ENCODE data around the gene KRTAP19-4. TPM values are rescaled to one million over a fixed set of nuclear protein-coding genes. Genes with fewer than 3 reads are reported as not detected.

The KRTAP19-4 gene
- total and polyA plus RNA-seq, 2 of the 13 experiments (the other 11 are each of a cell fraction or from before 2014, with no cell fraction given): not detected

DNA sequence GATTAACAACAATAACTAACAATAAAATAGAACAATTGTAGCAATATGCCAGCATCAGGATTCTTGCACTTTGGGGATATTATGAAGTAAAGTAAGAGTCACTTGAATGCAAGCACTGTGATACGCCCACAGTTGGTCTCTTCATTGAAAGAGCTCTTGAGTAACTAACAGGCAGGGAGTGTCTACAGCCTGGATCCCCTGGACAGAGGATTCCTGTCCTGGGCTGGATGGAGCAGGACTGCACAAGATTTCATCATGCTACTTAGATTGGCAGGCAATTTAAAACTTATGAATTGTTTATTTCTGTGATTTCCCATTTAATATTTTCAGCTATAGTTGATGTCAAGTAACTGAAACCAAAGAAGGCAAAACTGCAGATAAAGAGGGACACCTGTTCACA, 18.7 kb upstream of the KRTAP19-4 start:
- TF ChIP-seq HNRNPLL (IDR thresholded peaks at IDR 0.05; ENCODE audit: low read depth, low read length, poor library complexity, severe bottlenecking): no peak
- TF ChIP-seq, protein P1, sequence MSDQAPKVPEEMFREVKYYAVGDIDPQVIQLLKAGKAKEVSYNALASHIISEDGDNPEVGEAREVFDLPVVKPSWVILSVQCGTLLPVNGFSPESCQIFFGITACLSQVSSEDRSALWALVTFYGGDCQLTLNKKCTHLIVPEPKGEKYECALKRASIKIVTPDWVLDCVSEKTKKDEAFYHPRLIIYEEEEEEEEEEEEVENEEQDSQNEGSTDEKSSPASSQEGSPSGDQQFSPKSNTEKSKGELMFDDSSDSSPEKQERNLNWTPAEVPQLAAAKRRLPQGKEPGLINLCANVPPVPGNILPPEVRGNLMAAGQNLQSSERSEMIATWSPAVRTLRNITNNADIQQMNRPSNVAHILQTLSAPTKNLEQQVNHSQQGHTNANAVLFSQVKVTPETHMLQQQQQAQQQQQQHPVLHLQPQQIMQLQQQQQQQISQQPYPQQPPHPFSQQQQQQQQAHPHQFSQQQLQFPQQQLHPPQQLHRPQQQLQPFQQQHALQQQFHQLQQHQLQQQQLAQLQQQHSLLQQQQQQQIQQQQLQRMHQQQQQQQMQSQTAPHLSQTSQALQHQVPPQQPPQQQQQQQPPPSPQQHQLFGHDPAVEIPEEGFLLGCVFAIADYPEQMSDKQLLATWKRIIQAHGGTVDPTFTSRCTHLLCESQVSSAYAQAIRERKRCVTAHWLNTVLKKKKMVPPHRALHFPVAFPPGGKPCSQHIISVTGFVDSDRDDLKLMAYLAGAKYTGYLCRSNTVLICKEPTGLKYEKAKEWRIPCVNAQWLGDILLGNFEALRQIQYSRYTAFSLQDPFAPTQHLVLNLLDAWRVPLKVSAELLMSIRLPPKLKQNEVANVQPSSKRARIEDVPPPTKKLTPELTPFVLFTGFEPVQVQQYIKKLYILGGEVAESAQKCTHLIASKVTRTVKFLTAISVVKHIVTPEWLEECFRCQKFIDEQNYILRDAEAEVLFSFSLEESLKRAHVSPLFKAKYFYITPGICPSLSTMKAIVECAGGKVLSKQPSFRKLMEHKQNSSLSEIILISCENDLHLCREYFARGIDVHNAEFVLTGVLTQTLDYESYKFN (CRISPR knock-in tag; conservative IDR thresholded peaks at IDR 0.05): no peak
- no peak for TF ChIP-seq SP140L (CRISPR knock-in tag; IDR thresholded peaks at IDR 0.05; ENCODE audit: borderline replicate concordance)
- TF ChIP-seq GLMP (CRISPR knock-in tag; IDR thresholded peaks at IDR 0.05; ENCODE audit: borderline replicate concordance): no peak
- TF ChIP-seq MEF2D (CRISPR knock-in tag; IDR thresholded peaks at IDR 0.05): no peak
- no peak for TF ChIP-seq NFE2 (CRISPR knock-in tag; IDR thresholded peaks at IDR 0.05)
- no peak for TF ChIP-seq ZNF205 (CRISPR knock-in tag; IDR thresholded peaks at IDR 0.05)
- TF ChIP-seq PHF5A (CRISPR knock-in tag; IDR thresholded peaks at IDR 0.05; ENCODE audit: low read depth, unreplicated experiment): no peak
- no peak for TF ChIP-seq KAT7 (CRISPR knock-in tag; IDR thresholded peaks at IDR 0.05; ENCODE audit: borderline replicate concordance)
- no peak for TF ChIP-seq ZFX (CRISPR knock-in tag; IDR thresholded peaks at IDR 0.05; ENCODE audit: low read depth)
- no peak for TF ChIP-seq PPARG (CRISPR knock-in tag; conservative IDR thresholded peaks at IDR 0.05)
- no peak for TF ChIP-seq DBP (CRISPR knock-in tag; IDR thresholded peaks at IDR 0.05; ENCODE audit: not compliant biosample characterization)
- TF ChIP-seq, protein P2, sequence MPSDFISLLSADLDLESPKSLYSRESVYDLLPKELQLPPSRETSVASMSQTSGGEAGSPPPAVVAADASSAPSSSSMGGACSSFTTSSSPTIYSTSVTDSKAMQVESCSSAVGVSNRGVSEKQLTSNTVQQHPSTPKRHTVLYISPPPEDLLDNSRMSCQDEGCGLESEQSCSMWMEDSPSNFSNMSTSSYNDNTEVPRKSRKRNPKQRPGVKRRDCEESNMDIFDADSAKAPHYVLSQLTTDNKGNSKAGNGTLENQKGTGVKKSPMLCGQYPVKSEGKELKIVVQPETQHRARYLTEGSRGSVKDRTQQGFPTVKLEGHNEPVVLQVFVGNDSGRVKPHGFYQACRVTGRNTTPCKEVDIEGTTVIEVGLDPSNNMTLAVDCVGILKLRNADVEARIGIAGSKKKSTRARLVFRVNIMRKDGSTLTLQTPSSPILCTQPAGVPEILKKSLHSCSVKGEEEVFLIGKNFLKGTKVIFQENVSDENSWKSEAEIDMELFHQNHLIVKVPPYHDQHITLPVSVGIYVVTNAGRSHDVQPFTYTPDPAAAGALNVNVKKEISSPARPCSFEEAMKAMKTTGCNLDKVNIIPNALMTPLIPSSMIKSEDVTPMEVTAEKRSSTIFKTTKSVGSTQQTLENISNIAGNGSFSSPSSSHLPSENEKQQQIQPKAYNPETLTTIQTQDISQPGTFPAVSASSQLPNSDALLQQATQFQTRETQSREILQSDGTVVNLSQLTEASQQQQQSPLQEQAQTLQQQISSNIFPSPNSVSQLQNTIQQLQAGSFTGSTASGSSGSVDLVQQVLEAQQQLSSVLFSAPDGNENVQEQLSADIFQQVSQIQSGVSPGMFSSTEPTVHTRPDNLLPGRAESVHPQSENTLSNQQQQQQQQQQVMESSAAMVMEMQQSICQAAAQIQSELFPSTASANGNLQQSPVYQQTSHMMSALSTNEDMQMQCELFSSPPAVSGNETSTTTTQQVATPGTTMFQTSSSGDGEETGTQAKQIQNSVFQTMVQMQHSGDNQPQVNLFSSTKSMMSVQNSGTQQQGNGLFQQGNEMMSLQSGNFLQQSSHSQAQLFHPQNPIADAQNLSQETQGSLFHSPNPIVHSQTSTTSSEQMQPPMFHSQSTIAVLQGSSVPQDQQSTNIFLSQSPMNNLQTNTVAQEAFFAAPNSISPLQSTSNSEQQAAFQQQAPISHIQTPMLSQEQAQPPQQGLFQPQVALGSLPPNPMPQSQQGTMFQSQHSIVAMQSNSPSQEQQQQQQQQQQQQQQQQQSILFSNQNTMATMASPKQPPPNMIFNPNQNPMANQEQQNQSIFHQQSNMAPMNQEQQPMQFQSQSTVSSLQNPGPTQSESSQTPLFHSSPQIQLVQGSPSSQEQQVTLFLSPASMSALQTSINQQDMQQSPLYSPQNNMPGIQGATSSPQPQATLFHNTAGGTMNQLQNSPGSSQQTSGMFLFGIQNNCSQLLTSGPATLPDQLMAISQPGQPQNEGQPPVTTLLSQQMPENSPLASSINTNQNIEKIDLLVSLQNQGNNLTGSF (CRISPR knock-in tag; IDR thresholded peaks at IDR 0.05): no peak
- TF ChIP-seq TCF7L2 (IDR thresholded peaks at IDR 0.05; ENCODE audit: low read depth, low read length): no peak
- TF ChIP-seq PHB2 (IDR thresholded peaks at IDR 0.05; ENCODE audit: partially characterized antibody): no peak
- H3K36me3 ChIP-seq (replicated peaks in 1 of 2; ENCODE audit: control insufficient read depth in 1 of 2, insufficient read depth in 2 of 2, low read length in 2 of 2): no peaks in the 10 kb centered on the region
- ChIA-PET POLR2A (no interaction called here), CTCF (ENCODE audit: low intra/inter-chr PET ratio, low total read pairs) (no interaction called here)
- no peaks in the 10 kb centered on the region for H3K4me1 ChIP-seq (ENCODE audit: insufficient read depth, low read length)
- H2AFZ ChIP-seq (ENCODE audit: low read length): no peak overlapping the region
- intact Hi-C loops (cut with micrococcal nuclease; ENCODE audit: unreplicated experiment): no loop called here
- no TSS peak for BruUV-seq (replicated peaks)
- no peak for ATAC-seq
- H3K27ac ChIP-seq (ENCODE audit: extremely low read length, insufficient read depth, low read length): no peak overlapping the region
- H3K9me3 ChIP-seq (ENCODE audit: low read length): peaks cover 94% of the 10 kb centered on the region
- in situ Hi-C loops (cut with HindIII; ENCODE audit: extremely low pct_ligation_motif_present, low pct_unique_long_range_greater_than_20kb): no loop called here
- WGBS (ENCODE audit: low lambda C conversion rate): 0% methylated on average over 1 of the region's 1 CpG
- DNase-seq (ENCODE audit: low spot score): no peak
- no peaks in the 10 kb centered on the region for H3K79me2 ChIP-seq (ENCODE audit: insufficient read depth, low read length)
- H3K4me2 ChIP-seq (ENCODE audit: low read depth, low read length): no peak overlapping the region
- no peak overlapping the region for H3K4me3 ChIP-seq (replicated peaks in 1 of 3; ENCODE audit: insufficient read depth in 1 of 3, low read depth in 2 of 3, low read length in 3 of 3)
- no peak overlapping the region for H3K9ac ChIP-seq (ENCODE audit: insufficient read depth, low read depth, low read length)
- no peaks in the 10 kb centered on the region for H3K27me3 ChIP-seq (ENCODE audit: control insufficient read depth in 1 of 2, insufficient read depth in 2 of 2, low read length in 2 of 2)
- no peak for FAIRE-seq
- no peaks in the 10 kb centered on the region for H4K20me1 ChIP-seq (ENCODE audit: insufficient read depth, low read length)
